ENCODE measurements around the gene GNG4. TPM values are rescaled to one million over a fixed set of nuclear protein-coding genes. Genes with fewer than 3 reads are reported as not detected.

The GNG4 gene
- total RNA-seq, 8 experiments from 2014 or later: 0.87 to 61.0 (median 33.2) TPM

DNA sequence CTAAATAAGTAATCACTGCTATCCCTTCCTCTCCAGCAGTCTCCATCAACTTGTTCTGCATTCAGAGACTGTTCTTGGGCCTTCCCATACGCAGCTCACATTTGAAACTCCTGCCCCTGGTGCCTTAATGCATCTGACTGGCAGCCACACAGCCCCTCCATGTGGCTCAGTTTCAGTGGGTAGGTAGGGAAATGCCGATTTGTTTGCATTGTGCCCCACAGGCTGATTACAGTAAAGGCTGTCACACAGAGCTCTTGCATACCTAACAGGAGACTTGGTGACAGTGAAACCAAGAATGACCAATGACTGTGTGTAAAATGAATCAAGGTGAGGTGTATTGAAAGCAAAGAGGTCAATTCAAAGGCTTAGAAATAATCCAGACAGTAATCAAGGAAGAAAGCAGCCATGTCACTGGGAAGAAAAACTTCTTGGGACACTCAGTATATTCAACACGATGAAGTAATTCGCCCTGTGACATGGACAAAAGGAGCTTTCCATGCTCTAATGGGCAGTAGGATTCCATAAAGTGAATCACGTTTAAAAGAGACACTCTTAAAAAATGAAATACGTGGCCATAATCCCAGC lies 132.6 kb downstream of the GNG4 start:
- WGBS, 10 experiments: 55 to 87% (median 73%) methylated on average over 2 to 6 of the region's 6 CpGs; no CpG with 5 or more reads in 2 of the 10 experiments
- no peak overlapping the region for H3K4me3 ChIP-seq
- no peak overlapping the region for H3K27ac ChIP-seq
- no peaks in the 10 kb centered on the region for H3K4me1 ChIP-seq (replicated peaks in 1 of 2)
- peak in 3 of 8 experiments; percentile 47 to 61 (median 52) for ATAC-seq (replicated peaks in 6 of 8)
- in situ Hi-C loops (cut with MboI; ENCODE audit: low pct_unique_long_range_greater_than_20kb in 2 of 9, low sequenced_read_pairs in 9 of 9, unreplicated experiment in 9 of 9): loop anchor here in 4 of 9 experiments (25.0 kb wide), 2 partner anchors 270 to 445 kb away; no protein-coding TSS in a partner anchor

- no peak overlapping the region for H3K27ac ChIP-seq
- ATAC-seq (replicated peaks in 6 of 8): no peak
- WGBS, 10 experiments: 80 to 100% (median 94%) methylated on average over 1 to 5 of the region's 5 CpGs
- in situ Hi-C loops (cut with MboI; ENCODE audit: low pct_unique_long_range_greater_than_20kb in 2 of 9, low sequenced_read_pairs in 9 of 9, unreplicated experiment in 9 of 9): loop anchor here in 4 of 9 experiments (25.0 kb wide), 2 partner anchors 271 to 446 kb away; no protein-coding TSS in a partner anchor
- no peak overlapping the region for H3K4me3 ChIP-seq
- no peaks in the 10 kb centered on the region for H3K4me1 ChIP-seq (replicated peaks in 1 of 2)
Measured at GRCh38 chr1:235515844-235516512, 133.6 kb downstream of the GNG4 start.

- Histone ChIP-seq H3K4me1 (replicated peaks in 1 of 2) (no peaks in the 10 kb centered on the region), H3K27ac (no peak overlapping the region), H3K4me3 (no peak overlapping the region)
- in situ Hi-C loops (cut with MboI; ENCODE audit: low pct_unique_long_range_greater_than_20kb in 2 of 9, low sequenced_read_pairs in 9 of 9, unreplicated experiment in 9 of 9): loop anchor here in 4 of 9 experiments (25.0 kb wide), 2 partner anchors 274 to 449 kb away; no protein-coding TSS in a partner anchor
- 4 to 45% (median 39%) methylated on average over 4 to 8 of the region's 8 CpGs for WGBS, 10 experiments
- ATAC-seq (replicated peaks in 6 of 8): peak in 5 of 8 experiments; percentile 26 to 94 (median 83)
Measured at GRCh38 chr1:235513495-235514366, 135.9 kb downstream of the GNG4 start.

- Histone ChIP-seq H3K4me3 (no peak overlapping the region), H3K27ac (no peak overlapping the region), H3K4me1 (replicated peaks in 1 of 2) (no peaks in the 10 kb centered on the region)
- peak in 7 of 8 experiments; percentile 49 to 94 (median 72) for ATAC-seq (replicated peaks in 6 of 8)
- in situ Hi-C loops (cut with MboI; ENCODE audit: low pct_unique_long_range_greater_than_20kb in 2 of 9, low sequenced_read_pairs in 9 of 9, unreplicated experiment in 9 of 9): loop anchor here in 4 of 9 experiments (25.0 kb wide), 2 partner anchors 276 to 451 kb away; no protein-coding TSS in a partner anchor
- 47 to 100% (median 73%) methylated on average over 1 to 9 of the region's 13 CpGs for WGBS, 10 experiments
Measured at GRCh38 chr1:235511470-235512240, 137.9 kb downstream of the GNG4 start.

DNA sequence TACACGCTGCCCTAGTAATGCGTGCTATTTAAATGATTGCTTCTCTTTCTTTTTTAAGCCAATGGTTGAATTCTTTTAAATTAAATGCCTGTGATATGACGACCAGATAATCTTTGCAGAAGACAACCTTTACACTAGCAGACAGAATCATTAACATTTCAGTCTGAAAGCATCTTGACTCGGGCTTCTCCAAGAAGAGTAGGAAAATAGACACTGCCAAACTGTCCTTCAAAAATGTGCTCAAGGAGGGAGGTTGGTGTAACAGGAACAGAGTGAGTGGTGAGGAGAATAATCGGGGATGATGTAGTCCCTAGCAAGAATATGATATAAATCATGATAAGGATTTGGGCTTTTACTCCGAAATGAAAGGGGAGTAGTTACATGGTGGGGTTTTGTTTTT lies 138.8 kb downstream of the GNG4 start:
- H3K4me1 ChIP-seq (replicated peaks in 1 of 2): no peaks in the 10 kb centered on the region
- no peak for ATAC-seq (replicated peaks in 6 of 8)
- in situ Hi-C loops (cut with MboI; ENCODE audit: low pct_unique_long_range_greater_than_20kb in 2 of 9, low sequenced_read_pairs in 9 of 9, unreplicated experiment in 9 of 9): loop anchor here in 4 of 9 experiments (25.0 kb wide), 2 partner anchors 276 to 451 kb away; no protein-coding TSS in a partner anchor
- H3K27ac ChIP-seq: no peak overlapping the region
- no peak overlapping the region for H3K4me3 ChIP-seq
- WGBS, 10 experiments: 32 to 97% (median 83%) methylated on average over 3 to 6 of the region's 6 CpGs

DNA sequence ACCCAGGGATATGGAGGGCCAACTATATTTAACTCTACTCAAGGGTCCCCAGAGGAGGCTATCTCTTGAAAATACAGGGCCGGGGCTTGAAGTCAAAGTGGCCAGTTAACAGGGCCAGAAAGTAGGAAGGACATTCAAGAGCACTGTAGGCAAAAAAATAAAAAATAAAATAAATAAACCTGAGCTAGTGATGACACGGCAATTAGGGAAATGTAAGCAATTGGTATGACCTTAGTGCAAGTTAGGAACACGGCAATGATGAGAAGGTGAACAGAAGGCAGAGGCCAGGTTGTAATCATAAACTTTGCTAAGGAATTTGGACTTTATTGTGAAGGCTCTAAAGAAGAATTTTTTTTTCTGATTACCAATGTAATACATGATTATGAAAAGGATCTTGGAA lies 142.0 kb downstream of the GNG4 start:
- in situ Hi-C loops (cut with MboI; ENCODE audit: low pct_unique_long_range_greater_than_20kb in 2 of 9, low sequenced_read_pairs in 9 of 9, unreplicated experiment in 9 of 9): loop anchor here in 4 of 9 experiments (25.0 kb wide), 2 partner anchors 280 to 455 kb away; no protein-coding TSS in a partner anchor
- H3K4me1 ChIP-seq (replicated peaks in 1 of 2): peaks cover 0 to 4% of the 10 kb centered on the region in 2 donors
- no peak overlapping the region for H3K4me3 ChIP-seq
- no peak for ATAC-seq (replicated peaks in 6 of 8)
- H3K27ac ChIP-seq: no peak overlapping the region
- 49 to 100% (median 89%) methylated on average over 2 to 3 of the region's 3 CpGs for WGBS, 10 experiments

DNA sequence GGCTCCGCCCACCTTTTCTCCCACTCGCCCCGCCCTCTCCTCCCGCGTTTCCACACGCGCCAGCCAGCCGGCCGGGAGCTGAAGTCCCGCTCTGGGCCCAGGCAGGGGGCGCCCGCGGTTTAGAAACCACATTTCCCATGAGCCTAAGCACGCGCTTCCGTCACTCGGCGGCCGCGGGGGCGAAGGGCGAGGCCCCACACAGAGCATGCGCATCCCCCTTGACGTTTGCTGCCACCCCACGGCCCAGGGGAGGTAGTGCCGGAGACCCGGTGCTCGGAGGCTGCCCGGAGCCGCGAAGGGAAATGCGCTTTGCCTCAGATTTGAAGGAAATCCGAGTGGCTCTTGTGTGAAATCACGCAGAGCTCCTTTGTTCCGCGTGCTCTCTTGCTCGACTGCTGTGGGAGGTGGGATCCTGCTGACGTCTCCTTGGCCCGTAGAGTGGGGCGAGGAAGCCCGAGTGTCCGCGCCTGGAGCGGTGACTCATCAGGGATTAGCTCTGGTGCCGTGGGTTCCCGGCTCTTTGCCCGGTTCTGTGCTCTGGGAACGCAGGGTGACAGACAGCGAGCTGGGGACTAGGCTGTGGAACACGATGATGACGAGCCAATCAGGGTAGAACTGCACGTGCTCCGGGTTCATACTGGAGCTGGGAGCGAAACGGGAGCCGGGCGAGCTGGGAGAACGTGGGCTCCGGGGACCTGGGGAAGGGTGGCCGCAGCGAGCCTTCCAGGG lies 144.9 kb downstream of the GNG4 start:
- in situ Hi-C loops (cut with MboI; ENCODE audit: low pct_unique_long_range_greater_than_20kb in 2 of 9, low sequenced_read_pairs in 9 of 9, unreplicated experiment in 9 of 9): loop anchor here in 4 of 9 experiments (25.0 kb wide), 2 partner anchors 283 to 458 kb away; no protein-coding TSS in a partner anchor
- H3K27ac ChIP-seq: peak overlapping the region; percentile 90 to 94
- ATAC-seq (replicated peaks in 6 of 8): peak; percentile 77 to 91 (median 87)
- WGBS, 10 experiments: 0 to 10% (median 0%) methylated on average over 2 to 35 of the region's 61 CpGs; no CpG with 5 or more reads in 4 of the 10 experiments
- H3K4me3 ChIP-seq: peak overlapping the region; percentile 59 to 86 (median 69)
- peaks cover 0 to 9% of the 10 kb centered on the region in 2 donors for H3K4me1 ChIP-seq (replicated peaks in 1 of 2)

GRCh38 chr1:235504122-235504493 lies 145.5 kb downstream of the GNG4 start, which contains the start of gene B3GALNT2:
Gene B3GALNT2, minus strand, starts transcription at chr1:235504452. Its CDS starts 200 bp downstream, at chr1:235504252.
- WGBS, 10 experiments: 0% methylated on average over 1 of the region's 48 CpGs; no CpG with 5 or more reads in 9 of the 10 experiments

DNA sequence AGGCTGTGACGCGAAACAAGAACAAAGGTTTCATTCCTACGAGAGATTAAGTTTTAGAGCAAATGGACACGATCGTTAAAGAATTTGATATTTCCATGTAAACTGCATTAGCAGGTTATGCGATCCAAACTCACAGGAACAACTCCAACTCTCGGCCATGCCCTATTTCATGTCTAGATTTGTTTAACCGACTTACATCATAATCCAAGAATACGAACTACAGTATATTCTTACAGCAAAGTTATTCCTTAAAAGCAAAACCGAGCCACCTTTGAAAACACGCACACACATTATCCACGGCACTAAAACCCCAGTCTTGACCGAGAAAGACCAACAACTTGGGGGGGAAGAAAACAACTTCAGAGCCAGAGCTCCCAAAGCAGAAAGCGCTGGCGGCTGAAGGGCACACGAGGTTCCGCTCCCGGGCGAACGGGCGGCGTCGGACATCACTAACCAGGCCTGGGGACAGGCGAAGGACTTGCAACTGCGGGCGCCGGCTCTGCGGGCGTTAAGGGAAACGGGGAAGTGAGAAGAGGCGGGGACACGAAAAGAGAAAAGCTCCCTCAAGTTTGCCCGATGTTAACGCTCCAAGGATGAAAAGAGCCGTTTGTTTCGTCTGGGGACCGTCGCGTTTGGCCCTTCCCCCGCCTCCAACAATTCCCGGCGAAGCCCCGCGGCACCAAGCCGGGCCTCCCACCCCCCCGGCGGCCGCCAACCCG lies 146.0 kb downstream of the GNG4 start:
- 0 to 2% (median 0%) methylated on average over 2 to 20 of the region's 49 CpGs for WGBS, 10 experiments
- H3K4me1 ChIP-seq (replicated peaks in 1 of 2): peaks cover 0 to 9% of the 10 kb centered on the region in 2 donors
- H3K4me3 ChIP-seq: peak overlapping the region; percentile 59 to 86 (median 69)
- peak in 5 of 8 experiments; percentile 1 to 5 (median 3) for ATAC-seq (replicated peaks in 6 of 8)
- H3K27ac ChIP-seq: peak overlapping the region; percentile 33 to 50
- in situ Hi-C loops (cut with MboI; ENCODE audit: low pct_unique_long_range_greater_than_20kb in 2 of 9, low sequenced_read_pairs in 9 of 9, unreplicated experiment in 9 of 9): loop anchor here in 4 of 9 experiments (25.0 kb wide), 2 partner anchors 284 to 459 kb away; no protein-coding TSS in a partner anchor

More at GRCh38 chr1:235504122-235504493, 145.5 kb downstream of the GNG4 start, which contains the start of gene B3GALNT2:
- H3K27ac ChIP-seq: peak within 1 kb of the TSS; percentile 90 to 94
- ATAC-seq (replicated peaks in 6 of 8): peak; percentile 36 to 68 (median 60)
- in situ Hi-C loops (cut with MboI; ENCODE audit: low pct_unique_long_range_greater_than_20kb in 2 of 9, low sequenced_read_pairs in 9 of 9, unreplicated experiment in 9 of 9): loop anchor here in 4 of 9 experiments (25.0 kb wide), 2 partner anchors 283 to 458 kb away; no protein-coding TSS in a partner anchor
- peak within 1 kb of the TSS; percentile 59 to 86 (median 69) for H3K4me3 ChIP-seq
- H3K4me1 ChIP-seq (replicated peaks in 1 of 2): peaks cover 0 to 9% of the 10 kb centered on the region in 2 donors

DNA sequence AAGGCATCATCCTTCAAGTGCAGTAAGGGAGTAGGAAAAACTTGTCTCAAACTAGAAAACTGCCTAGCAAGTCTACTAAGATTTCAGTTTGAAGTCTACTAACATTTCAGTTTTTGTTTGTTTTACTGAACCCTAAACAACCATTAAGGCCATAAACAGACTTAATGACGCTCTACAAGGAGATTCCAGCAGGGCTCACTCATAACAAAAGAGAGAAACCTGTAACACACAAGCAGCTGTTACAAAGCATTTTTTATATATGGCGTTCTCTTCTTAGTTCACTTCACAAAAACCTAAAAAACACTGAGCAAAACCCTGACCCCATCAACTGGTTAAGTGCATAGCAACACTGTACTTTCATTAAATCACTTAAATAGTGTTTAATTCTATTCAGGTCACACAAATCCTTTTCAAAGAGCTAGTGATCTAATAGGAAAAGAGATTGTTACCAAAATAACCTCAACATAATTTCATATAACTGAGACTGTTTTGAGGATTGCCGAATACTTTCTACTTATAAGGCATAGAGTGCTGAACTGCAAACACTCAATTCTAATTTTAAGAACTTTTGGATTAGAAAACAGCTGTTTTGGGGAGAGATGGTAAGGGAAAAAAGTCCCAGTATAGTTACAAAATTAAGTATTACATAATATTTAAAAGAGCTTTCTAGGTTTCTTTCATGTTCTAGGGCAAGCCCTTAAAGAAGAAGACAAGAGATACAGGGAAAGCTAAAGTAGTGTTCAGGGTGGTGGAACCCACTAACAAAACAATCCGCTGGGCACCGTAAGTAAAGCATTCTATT lies 146.8 kb downstream of the GNG4 start:
- no peak for ATAC-seq (replicated peaks in 6 of 8)
- H3K4me1 ChIP-seq (replicated peaks in 1 of 2): peaks cover 0 to 9% of the 10 kb centered on the region in 2 donors
- WGBS, 10 experiments: 0 to 40% (median 12%) methylated on average over 1 to 5 of the region's 5 CpGs
- in situ Hi-C loops (cut with MboI; ENCODE audit: low pct_unique_long_range_greater_than_20kb in 2 of 9, low sequenced_read_pairs in 9 of 9, unreplicated experiment in 9 of 9): loop anchor here in 4 of 9 experiments (25.0 kb wide), 2 partner anchors 284 to 459 kb away; no protein-coding TSS in a partner anchor
- H3K4me3 ChIP-seq: peak overlapping the region; percentile 59 to 86 (median 69)
- no peak overlapping the region for H3K27ac ChIP-seq
